GM21381 (cell line): Measurements from ENCODE around the gene PIGX.

Experiments used
- ATAC-seq: cut with Tn5 transposase; IDR thresholded peaks from one replicate; pipeline ENCODE4 v1.9.1; 2021; ENCODE audit warnings: mild to moderate bottlenecking, moderate library complexity; ENCODE audit not compliant: unreplicated experiment

Gene PIGX

GRCh38 chr3:196711838-196712513 is at the start of gene PIGX, which contains the start of gene CEP19:
Gene PIGX, plus strand, starts transcription at chr3:196712377.
Gene CEP19, minus strand, starts transcription at chr3:196712250. Its CDS starts 3,593 bp downstream, at chr3:196708657.
- peak; percentile 73 for ATAC-seq

GRCh38 chr3:196662711-196663571 is 49.2 kb upstream of the PIGX start:
- no peak for ATAC-seq

- ATAC-seq: no peak
Measured at GRCh38 chr3:196666001-196666867, 45.9 kb upstream of the PIGX start.

- ATAC-seq: no peak
Measured at GRCh38 chr3:196667056-196667825, 44.9 kb upstream of the PIGX start.

- ATAC-seq: no peak
Measured at GRCh38 chr3:196670339-196670738, 41.8 kb upstream of the PIGX start.

GRCh38 chr3:196673632-196674031 is 38.5 kb upstream of the PIGX start:
- ATAC-seq: no peak

- ATAC-seq: no peak
Measured at GRCh38 chr3:196677353-196677752, 34.8 kb upstream of the PIGX start.

- ATAC-seq: no peak
Measured at GRCh38 chr3:196677931-196678330, 34.2 kb upstream of the PIGX start.

- ATAC-seq: peak; percentile 90
Measured at GRCh38 chr3:196684548-196685407, 27.4 kb upstream of the PIGX start.

- ATAC-seq: no peak
Measured at GRCh38 chr3:196686436-196686835, 25.7 kb upstream of the PIGX start.

GRCh38 chr3:196688349-196688748 is 23.8 kb upstream of the PIGX start:
- no peak for ATAC-seq

GRCh38 chr3:196689941-196690660 is 22.1 kb upstream of the PIGX start:
- ATAC-seq: no peak

GRCh38 chr3:196691386-196691785 is 20.8 kb upstream of the PIGX start:
- ATAC-seq: no peak

- ATAC-seq: no peak
Measured at GRCh38 chr3:196694202-196694638, 18.0 kb upstream of the PIGX start.

GRCh38 chr3:196694941-196695848 is 17.0 kb upstream of the PIGX start:
- no peak for ATAC-seq

- ATAC-seq: no peak
Measured at GRCh38 chr3:196695849-196696226, 16.3 kb upstream of the PIGX start.

GRCh38 chr3:196697270-196697669 is 14.9 kb upstream of the PIGX start:
- ATAC-seq: no peak

GRCh38 chr3:196699749-196700148 is 12.4 kb upstream of the PIGX start:
- ATAC-seq: no peak
